HepG2 (cell line): ENCODE data around the gene NPHP3. TPM values are rescaled to one million over a fixed set of nuclear protein-coding genes. Genes with fewer than 3 reads are reported as not detected.

Experiments used
- ARNTL ChIP-seq: sonication (generic); formaldehyde crosslinking; IDR thresholded peaks from 2 replicates; pipeline ENCODE4 v1.4.0; 2020; ENCODE audit warnings: mild to moderate bottlenecking, missing genetic modification reagents
- DNMT3B ChIP-seq: conservative IDR thresholded peaks from 2 replicates; pipeline ENCODE4 v1.6.1; 2016; ENCODE audit warnings: missing biosample characterization, control low read depth
- GATAD1 ChIP-seq: IDR thresholded peaks from 2 replicates; pipeline ENCODE4 v1.6.1; 2016; ENCODE audit warnings: missing genetic modification reagents, missing compliant biosample characterization
- KMT2B ChIP-seq: IDR thresholded peaks from 2 replicates; pipeline ENCODE4 v1.6.1; 2016; ENCODE audit warnings: missing genetic modification reagents, missing compliant biosample characterization
- SIN3B ChIP-seq: fragments of 150-350 bp; IDR thresholded peaks from 2 replicates; pipeline ENCODE4 v1.6.1; 2014; ENCODE audit warnings: low read length
- SOX13 ChIP-seq, 3 experiments: fragments of 450-650 bp in 1 of 3; sonication (generic) in 1 of 3; formaldehyde crosslinking in 1 of 3; IDR thresholded peaks in 2 of 3; conservative IDR thresholded peaks in 1 of 3; 2 replicates each; pipeline versions ENCODE4 v1.5.0 to v1.6.1; 2016 to 2020; ENCODE audit warnings: antibody characterized with exemption in 1 of 3, mild to moderate bottlenecking in 1 of 3, missing compliant biosample characterization in 1 of 3, missing genetic modification reagents in 1 of 3, moderate library complexity in 1 of 3
- ZBTB38 ChIP-seq: sonication (generic); formaldehyde crosslinking; IDR thresholded peaks from 2 replicates; pipeline ENCODE4 v1.5.1; 2020; ENCODE audit warnings: mild to moderate bottlenecking, missing genetic modification reagents
- polyA plus RNA-seq, 8 experiments: library from polyadenylated mRNA; depleted of rRNA in 3 of 8; stranded (reverse) in 7 of 8; unstranded in 1 of 8; fragments of >200 nt; fragmentation: Illumina TruSeq in 4 of 8; extraction: Trizol in 4 of 8; gene quantifications; 2 replicates each; pipeline versions ENCODE4 v1.2.1 to v1.2.3, GENCODE V29; 2011 to 2016; ENCODE audit warnings: low read depth in 4 of 8, missing spikeins in 1 of 8, mixed read lengths in 1 of 8; ENCODE audit not compliant: insufficient read depth in 1 of 8
- total RNA-seq, 5 experiments: library from RNA; depleted of rRNA; stranded (reverse); fragments of >200 nt; fragmentation: Illumina TruSeq; extraction: Trizol; gene quantifications; 2 replicates each; pipeline ENCODE4 v1.2.3, GENCODE V29; 2016; ENCODE audit warnings: low read depth in 1 of 5
- TF ChIP-seq, protein P1 (sequence below): sonication (generic); formaldehyde crosslinking; IDR thresholded peaks from 2 replicates; pipeline ENCODE4 v1.8.0; 2022; ENCODE audit warnings: missing genetic modification reagents, mild to moderate bottlenecking, borderline replicate concordance
- TF ChIP-seq, protein P2 (sequence below): sonication (generic); formaldehyde crosslinking; IDR thresholded peaks from 2 replicates; pipeline ENCODE4 v1.8.0; 2022; ENCODE audit warnings: mild to moderate bottlenecking, missing genetic modification reagents; ENCODE audit not compliant: insufficient replicate concordance
- TF ChIP-seq, protein P3 (sequence below): sonication (generic); formaldehyde crosslinking; IDR thresholded peaks from 2 replicates; pipeline ENCODE4 v1.8.0; 2023; ENCODE audit warnings: mild to moderate bottlenecking, missing genetic modification reagents
- TF ChIP-seq, protein P4 (sequence below): sonication (generic); formaldehyde crosslinking; IDR thresholded peaks from 2 replicates; pipeline ENCODE4 v1.4.0; 2020; ENCODE audit warnings: missing genetic modification reagents, borderline replicate concordance
- TF ChIP-seq, protein P5 (sequence below): sonication (generic); formaldehyde crosslinking; conservative IDR thresholded peaks from 2 replicates; pipeline ENCODE4 v1.5.0; 2020; ENCODE audit warnings: missing genetic modification reagents

Gene NPHP3
- total and polyA plus RNA-seq, 2 of the 13 experiments (the other 11 are each of a cell fraction or from before 2014, with no cell fraction given), result 11.0 to 20.2 TPM

DNA sequence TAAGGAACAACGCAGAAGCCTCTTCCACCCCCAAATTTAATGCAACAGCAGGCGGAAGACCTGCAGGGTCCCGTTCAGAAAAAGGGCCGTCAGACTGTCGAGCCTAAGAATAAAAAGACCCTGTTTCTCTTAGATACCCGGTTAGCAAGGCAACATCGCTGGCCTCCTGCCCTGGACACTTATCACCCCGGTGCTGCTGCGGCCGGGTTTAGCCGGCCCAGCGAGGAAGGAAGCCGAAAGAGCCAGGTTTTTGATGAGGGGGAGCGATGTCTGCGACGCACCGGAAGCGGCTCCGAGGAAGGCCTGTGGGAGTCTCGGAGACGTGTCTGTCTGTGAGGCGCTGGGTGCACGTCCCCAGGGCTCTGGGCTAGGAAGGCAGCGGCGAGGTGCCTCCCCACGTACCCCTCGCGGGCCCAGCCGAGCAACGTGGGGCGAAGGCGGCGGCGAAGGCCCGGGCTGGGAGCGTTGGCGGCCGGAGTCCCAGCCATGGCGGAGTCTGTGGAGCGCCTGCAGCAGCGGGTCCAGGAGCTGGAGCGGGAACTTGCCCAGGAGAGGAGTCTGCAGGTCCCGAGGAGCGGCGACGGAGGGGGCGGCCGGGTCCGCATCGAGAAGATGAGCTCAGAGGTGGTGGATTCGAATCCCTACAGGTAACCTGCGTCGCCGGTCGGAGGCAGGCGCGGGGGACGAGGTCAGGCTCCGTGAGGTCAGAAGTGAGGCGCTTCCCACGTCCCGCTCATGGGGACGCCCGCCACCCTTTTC is 62.0 kb downstream of the NPHP3 start, which contains the start of gene UBA5 (continued):
- TF ChIP-seq, protein P1, sequence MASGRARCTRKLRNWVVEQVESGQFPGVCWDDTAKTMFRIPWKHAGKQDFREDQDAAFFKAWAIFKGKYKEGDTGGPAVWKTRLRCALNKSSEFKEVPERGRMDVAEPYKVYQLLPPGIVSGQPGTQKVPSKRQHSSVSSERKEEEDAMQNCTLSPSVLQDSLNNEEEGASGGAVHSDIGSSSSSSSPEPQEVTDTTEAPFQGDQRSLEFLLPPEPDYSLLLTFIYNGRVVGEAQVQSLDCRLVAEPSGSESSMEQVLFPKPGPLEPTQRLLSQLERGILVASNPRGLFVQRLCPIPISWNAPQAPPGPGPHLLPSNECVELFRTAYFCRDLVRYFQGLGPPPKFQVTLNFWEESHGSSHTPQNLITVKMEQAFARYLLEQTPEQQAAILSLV (CRISPR knock-in tag), result peak; percentile 74; the same call in 1 of the 2 replicates
- TF ChIP-seq SIN3B (peak; percentile 61), GATAD1 (peak; percentile 89), ZBTB38 (0 out of 2 replicates have a peak, but pooled peaks have one; percentile 15), KMT2B (CRISPR knock-in tag) (peak; percentile 93), DNMT3B (CRISPR knock-in tag) (0 out of 2 replicates have a peak, but pooled peaks have one; percentile 21), SOX13 (IDR thresholded peaks at IDR 0.05) (no peak), SOX13 (CRISPR knock-in tag; conservative IDR thresholded peaks at IDR 0.05 in 1 of 2, IDR thresholded peaks at IDR 0.05 in 1 of 2) (0 out of 4 replicates have a peak, but pooled peaks of 1 of the 2 experiments have one; percentile 3), ARNTL (CRISPR knock-in tag) (no peak)
- TF ChIP-seq, protein P2, sequence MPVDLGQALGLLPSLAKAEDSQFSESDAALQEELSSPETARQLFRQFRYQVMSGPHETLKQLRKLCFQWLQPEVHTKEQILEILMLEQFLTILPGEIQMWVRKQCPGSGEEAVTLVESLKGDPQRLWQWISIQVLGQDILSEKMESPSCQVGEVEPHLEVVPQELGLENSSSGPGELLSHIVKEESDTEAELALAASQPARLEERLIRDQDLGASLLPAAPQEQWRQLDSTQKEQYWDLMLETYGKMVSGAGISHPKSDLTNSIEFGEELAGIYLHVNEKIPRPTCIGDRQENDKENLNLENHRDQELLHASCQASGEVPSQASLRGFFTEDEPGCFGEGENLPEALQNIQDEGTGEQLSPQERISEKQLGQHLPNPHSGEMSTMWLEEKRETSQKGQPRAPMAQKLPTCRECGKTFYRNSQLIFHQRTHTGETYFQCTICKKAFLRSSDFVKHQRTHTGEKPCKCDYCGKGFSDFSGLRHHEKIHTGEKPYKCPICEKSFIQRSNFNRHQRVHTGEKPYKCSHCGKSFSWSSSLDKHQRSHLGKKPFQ (CRISPR knock-in tag), result no peak
- TF ChIP-seq, protein P3, sequence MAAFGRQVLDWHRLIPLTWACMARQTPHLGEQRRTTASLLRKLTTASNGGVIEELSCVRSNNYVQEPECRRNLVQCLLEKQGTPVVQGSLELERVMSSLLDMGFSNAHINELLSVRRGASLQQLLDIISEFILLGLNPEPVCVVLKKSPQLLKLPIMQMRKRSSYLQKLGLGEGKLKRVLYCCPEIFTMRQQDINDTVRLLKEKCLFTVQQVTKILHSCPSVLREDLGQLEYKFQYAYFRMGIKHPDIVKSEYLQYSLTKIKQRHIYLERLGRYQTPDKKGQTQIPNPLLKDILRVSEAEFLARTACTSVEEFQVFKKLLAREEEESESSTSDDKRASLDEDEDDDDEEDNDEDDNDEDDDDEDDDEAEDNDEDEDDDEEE (CRISPR knock-in tag), result no peak
- TF ChIP-seq, protein P4, sequence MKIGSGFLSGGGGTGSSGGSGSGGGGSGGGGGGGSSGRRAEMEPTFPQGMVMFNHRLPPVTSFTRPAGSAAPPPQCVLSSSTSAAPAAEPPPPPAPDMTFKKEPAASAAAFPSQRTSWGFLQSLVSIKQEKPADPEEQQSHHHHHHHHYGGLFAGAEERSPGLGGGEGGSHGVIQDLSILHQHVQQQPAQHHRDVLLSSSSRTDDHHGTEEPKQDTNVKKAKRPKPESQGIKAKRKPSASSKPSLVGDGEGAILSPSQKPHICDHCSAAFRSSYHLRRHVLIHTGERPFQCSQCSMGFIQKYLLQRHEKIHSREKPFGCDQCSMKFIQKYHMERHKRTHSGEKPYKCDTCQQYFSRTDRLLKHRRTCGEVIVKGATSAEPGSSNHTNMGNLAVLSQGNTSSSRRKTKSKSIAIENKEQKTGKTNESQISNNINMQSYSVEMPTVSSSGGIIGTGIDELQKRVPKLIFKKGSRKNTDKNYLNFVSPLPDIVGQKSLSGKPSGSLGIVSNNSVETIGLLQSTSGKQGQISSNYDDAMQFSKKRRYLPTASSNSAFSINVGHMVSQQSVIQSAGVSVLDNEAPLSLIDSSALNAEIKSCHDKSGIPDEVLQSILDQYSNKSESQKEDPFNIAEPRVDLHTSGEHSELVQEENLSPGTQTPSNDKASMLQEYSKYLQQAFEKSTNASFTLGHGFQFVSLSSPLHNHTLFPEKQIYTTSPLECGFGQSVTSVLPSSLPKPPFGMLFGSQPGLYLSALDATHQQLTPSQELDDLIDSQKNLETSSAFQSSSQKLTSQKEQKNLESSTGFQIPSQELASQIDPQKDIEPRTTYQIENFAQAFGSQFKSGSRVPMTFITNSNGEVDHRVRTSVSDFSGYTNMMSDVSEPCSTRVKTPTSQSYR (CRISPR knock-in tag), result 0 out of 2 replicates have a peak, but pooled peaks have one; percentile 12
- TF ChIP-seq, protein P5, sequence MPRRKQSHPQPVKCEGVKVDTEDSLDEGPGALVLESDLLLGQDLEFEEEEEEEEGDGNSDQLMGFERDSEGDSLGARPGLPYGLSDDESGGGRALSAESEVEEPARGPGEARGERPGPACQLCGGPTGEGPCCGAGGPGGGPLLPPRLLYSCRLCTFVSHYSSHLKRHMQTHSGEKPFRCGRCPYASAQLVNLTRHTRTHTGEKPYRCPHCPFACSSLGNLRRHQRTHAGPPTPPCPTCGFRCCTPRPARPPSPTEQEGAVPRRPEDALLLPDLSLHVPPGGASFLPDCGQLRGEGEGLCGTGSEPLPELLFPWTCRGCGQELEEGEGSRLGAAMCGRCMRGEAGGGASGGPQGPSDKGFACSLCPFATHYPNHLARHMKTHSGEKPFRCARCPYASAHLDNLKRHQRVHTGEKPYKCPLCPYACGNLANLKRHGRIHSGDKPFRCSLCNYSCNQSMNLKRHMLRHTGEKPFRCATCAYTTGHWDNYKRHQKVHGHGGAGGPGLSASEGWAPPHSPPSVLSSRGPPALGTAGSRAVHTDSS, result no peak
